ENCODE results near the gene ELF2.

GRCh38 chr4:139177869-139178619, 1.0 kb upstream of the ELF2 start:
- peak; percentile 75 for TF ChIP-seq POLR2A (IDR thresholded peaks at IDR 0.05)
- no peak for TF ChIP-seq CTCF (IDR thresholded peaks at IDR 0.05)
